Activated naive CD4-positive, alpha-beta T cell treated with anti-CD3 and anti-CD28 coated beads for 36 hours (primary cell): ENCODE results near the gene SEMA4A. TPM values are rescaled to one million over a fixed set of nuclear protein-coding genes. Genes with fewer than 3 reads are reported as not detected.

Experiments
- CTCF ChIA-PET: fragments of 350-600 bp; sonication (Branson Sonifier 250); formaldehyde crosslinking; loops from one replicate; lab custom pipeline; 2021; ENCODE audit warnings: antibody characterized with exemption; lab: Charles Lee
- DNase-seq: peaks from one replicate; pipeline ENCODE4 v3.0.0-alpha.2; 2020
- H3K27ac Mint-ChIP-seq: one replicate; pipeline ENCODE4 v1.8.0; 2021; ENCODE audit warnings: mild to moderate bottlenecking, mixed read lengths
- H3K27me3 Mint-ChIP-seq: one replicate; pipeline ENCODE4 v1.8.0; 2021; ENCODE audit warnings: low read depth, mixed read lengths
- H3K36me3 Mint-ChIP-seq: one replicate; pipeline ENCODE4 v1.8.0; 2021; ENCODE audit warnings: low read depth, mixed read lengths
- H3K4me1 Mint-ChIP-seq: one replicate; pipeline ENCODE4 v1.8.0; 2021; ENCODE audit warnings: low read depth, mixed read lengths
- H3K4me3 Mint-ChIP-seq: one replicate; pipeline ENCODE4 v1.8.0; 2021; ENCODE audit warnings: mild to moderate bottlenecking, moderate library complexity, mixed read lengths
- H3K9me3 Mint-ChIP-seq: one replicate; pipeline ENCODE4 v1.8.0; 2021; ENCODE audit warnings: mixed read lengths
- intact Hi-C: fragments of 100-400 bp; cut with micrococcal nuclease; formaldehyde crosslinking; loops from one replicate; pipeline ENCODE4 v1.15.1; 2023
- total RNA-seq, 2 experiments: library from RNA; stranded (reverse); gene quantifications; one replicate each; pipeline ENCODE4 v1.2.3, GENCODE V29; 2021

The SEMA4A gene
- total RNA-seq, 2 experiments from 2014 or later, result 17.4 to 17.5 TPM

- H3K27me3 Mint-ChIP-seq, result no peaks in the 10 kb centered on the region
- DNase-seq, result no peak
- no peaks in the 10 kb centered on the region for H3K36me3 Mint-ChIP-seq
- peak overlapping the region; percentile 65 for H3K4me3 Mint-ChIP-seq
- intact Hi-C loops, result no loop called here
- no peaks in the 10 kb centered on the region for H3K9me3 Mint-ChIP-seq
- H3K27ac Mint-ChIP-seq, result peak overlapping the region; percentile 5
- CTCF ChIA-PET, result no interaction called here
- H3K4me1 Mint-ChIP-seq, result peaks cover 66% of the 10 kb centered on the region
Measured at GRCh38 chr1:156155756-156156510, 2.5 kb downstream of the SEMA4A start.

- Mint-ChIP-seq H3K27ac (no peak overlapping the region), H3K36me3 (no peaks in the 10 kb centered on the region), H3K4me3 (no peak overlapping the region), H3K27me3 (no peaks in the 10 kb centered on the region), H3K9me3 (no peaks in the 10 kb centered on the region), H3K4me1 (peaks cover 70% of the 10 kb centered on the region)
- no peak for DNase-seq
- CTCF ChIA-PET, result interaction anchor here (1.3 kb wide), 1 partner anchor 9 kb away, joined by 4 read pairs; no protein-coding TSS in a partner anchor
- intact Hi-C loops, result no loop called here
Measured at GRCh38 chr1:156157506-156157905, 4.1 kb downstream of the SEMA4A start.

GRCh38 chr1:156157966-156158365 is 4.6 kb downstream of the SEMA4A start:
- peaks cover 67% of the 10 kb centered on the region for H3K4me1 Mint-ChIP-seq
- CTCF ChIA-PET, result interaction anchor here (1.3 kb wide), 1 partner anchor 10 kb away, joined by 4 read pairs; no protein-coding TSS in a partner anchor
- no peaks in the 10 kb centered on the region for H3K27me3 Mint-ChIP-seq
- intact Hi-C loops, result no loop called here
- H3K27ac Mint-ChIP-seq, result no peak overlapping the region
- no peaks in the 10 kb centered on the region for H3K36me3 Mint-ChIP-seq
- H3K4me3 Mint-ChIP-seq, result no peak overlapping the region
- DNase-seq, result no peak
- no peaks in the 10 kb centered on the region for H3K9me3 Mint-ChIP-seq

- H3K27me3 Mint-ChIP-seq, result no peaks in the 10 kb centered on the region
- CTCF ChIA-PET, result interaction anchor here (1.1 to 1.9 kb wide), 4 partner anchors 13 to 63 kb away, joined by 3 to 7 read pairs (median 6); no protein-coding TSS in a partner anchor
- no peak for DNase-seq
- H3K4me1 Mint-ChIP-seq, result peaks cover 70% of the 10 kb centered on the region
- H3K36me3 Mint-ChIP-seq, result peaks cover 8% of the 10 kb centered on the region
- H3K9me3 Mint-ChIP-seq, result peaks cover 2% of the 10 kb centered on the region
- intact Hi-C loops, result loop anchor here (1.0 kb wide), 3 partner anchors 14 to 63 kb away; no protein-coding TSS in a partner anchor
- H3K4me3 Mint-ChIP-seq, result peak overlapping the region; percentile 63
- peak overlapping the region; percentile 86 for H3K27ac Mint-ChIP-seq
Measured at GRCh38 chr1:156160000-156160742, 6.8 kb downstream of the SEMA4A start.

- DNase-seq, result peak; percentile 73
- Mint-ChIP-seq H3K36me3 (peaks cover 11% of the 10 kb centered on the region), H3K9me3 (peaks cover 2% of the 10 kb centered on the region), H3K4me3 (peak overlapping the region; percentile 63), H3K27ac (peak overlapping the region; percentile 83), H3K27me3 (no peaks in the 10 kb centered on the region), H3K4me1 (peaks cover 69% of the 10 kb centered on the region)
- CTCF ChIA-PET, result interaction anchor here (1.6 to 1.9 kb wide), 2 partner anchors 14 to 63 kb away, joined by 6 to 7 read pairs; no protein-coding TSS in a partner anchor
- intact Hi-C loops, result loop anchor here (1.0 kb wide), 2 partner anchors 38 to 58 kb away; no protein-coding TSS in a partner anchor
Measured at GRCh38 chr1:156160743-156161171, 7.4 kb downstream of the SEMA4A start.

- CTCF ChIA-PET, result no interaction called here
- no peak for DNase-seq
- Mint-ChIP-seq H3K4me3 (no peak overlapping the region), H3K9me3 (peaks cover 2% of the 10 kb centered on the region), H3K27ac (peak overlapping the region; percentile 70), H3K36me3 (peaks cover 17% of the 10 kb centered on the region), H3K4me1 (peaks cover 63% of the 10 kb centered on the region), H3K27me3 (no peaks in the 10 kb centered on the region)
- intact Hi-C loops, result no loop called here
Measured at GRCh38 chr1:156162430-156163037, 9.1 kb downstream of the SEMA4A start.

GRCh38 chr1:156163712-156164111 is 10.3 kb downstream of the SEMA4A start:
- no peak for DNase-seq
- Mint-ChIP-seq H3K9me3 (peaks cover 2% of the 10 kb centered on the region), H3K36me3 (peaks cover 17% of the 10 kb centered on the region), H3K4me1 (peaks cover 57% of the 10 kb centered on the region), H3K27me3 (no peaks in the 10 kb centered on the region), H3K27ac (no peak overlapping the region), H3K4me3 (no peak overlapping the region)
- intact Hi-C loops, result no loop called here
- CTCF ChIA-PET, result interaction anchor here (0.7 to 2.4 kb wide), 8 partner anchors 10 to 1425 kb away, joined by 3 to 14 read pairs (median 4); no protein-coding TSS in a partner anchor

GRCh38 chr1:156164125-156164831 is 10.9 kb downstream of the SEMA4A start:
- Mint-ChIP-seq H3K27ac (peak overlapping the region; percentile 38), H3K4me1 (peaks cover 52% of the 10 kb centered on the region), H3K27me3 (no peaks in the 10 kb centered on the region), H3K9me3 (peaks cover 2% of the 10 kb centered on the region), H3K4me3 (no peak overlapping the region), H3K36me3 (peaks cover 17% of the 10 kb centered on the region)
- CTCF ChIA-PET, result interaction anchor here (0.7 to 2.4 kb wide), 9 partner anchors 10 to 1425 kb away, joined by 3 to 14 read pairs (median 3); no protein-coding TSS in a partner anchor
- no peak for DNase-seq
- intact Hi-C loops, result no loop called here

GRCh38 chr1:156165083-156165482 is 11.7 kb downstream of the SEMA4A start:
- Mint-ChIP-seq H3K27ac (peak overlapping the region; percentile 41), H3K4me3 (no peak overlapping the region), H3K27me3 (no peaks in the 10 kb centered on the region), H3K9me3 (peaks cover 2% of the 10 kb centered on the region), H3K4me1 (peaks cover 43% of the 10 kb centered on the region), H3K36me3 (peaks cover 17% of the 10 kb centered on the region)
- intact Hi-C loops, result no loop called here
- CTCF ChIA-PET, result interaction anchor here (0.6 to 2.4 kb wide), 3 partner anchors 9 to 60 kb away, joined by 4 to 14 read pairs (median 7); no protein-coding TSS in a partner anchor
- peak; percentile 68 for DNase-seq

GRCh38 chr1:156167536-156167935 is 14.2 kb downstream of the SEMA4A start:
- intact Hi-C loops, result no loop called here
- peaks cover 17% of the 10 kb centered on the region for H3K36me3 Mint-ChIP-seq
- CTCF ChIA-PET, result no interaction called here

GRCh38 chr1:156172696-156173470 is 19.5 kb downstream of the SEMA4A start:
- CTCF ChIA-PET, result interaction anchor here (0.6 to 2.9 kb wide), 3 partner anchors 8 to 52 kb away, joined by 3 to 14 read pairs (median 3); no protein-coding TSS in a partner anchor
- Mint-ChIP-seq H3K27ac (no peak overlapping the region), H3K36me3 (peaks cover 5% of the 10 kb centered on the region), H3K9me3 (no peaks in the 10 kb centered on the region), H3K4me3 (no peak overlapping the region), H3K4me1 (peaks cover 13% of the 10 kb centered on the region), H3K27me3 (no peaks in the 10 kb centered on the region)
- no peak for DNase-seq
- intact Hi-C loops, result no loop called here

More at GRCh38 chr1:156167536-156167935, 14.2 kb downstream of the SEMA4A start:
- no peaks in the 10 kb centered on the region for H3K27me3 Mint-ChIP-seq
- H3K4me3 Mint-ChIP-seq, result no peak overlapping the region
- peaks cover 2% of the 10 kb centered on the region for H3K9me3 Mint-ChIP-seq
- no peak overlapping the region for H3K27ac Mint-ChIP-seq
- DNase-seq, result no peak
- peaks cover 25% of the 10 kb centered on the region for H3K4me1 Mint-ChIP-seq
